Lung (tissue), 12 donors: ENCODE results near the gene NHERF2. TPM values are rescaled to one million over a fixed set of nuclear protein-coding genes. Genes with fewer than 3 reads are reported as not detected.

Source experiments
- ATAC-seq: fragments of 200-7000 bp; cut with Tn5 transposase; one replicate; pipeline ENCODE4 v1.9.1; 2020; ENCODE audit warnings: moderate number of reproducible peaks; ENCODE audit not compliant: insufficient read depth, low FRiP score
- DNase-seq, 3 donors: peaks; one replicate each; pipeline ENCODE4 v3.0.0-alpha.2; 2013 to 2017
- H3K27ac ChIP-seq, 2 donors: one replicate each; pipeline ENCODE4 v1.5.1; 2013; ENCODE audit warnings: mild to moderate bottlenecking in 2 of 2, moderate library complexity in 2 of 2, control low read depth in 1 of 2, inconsistent platforms in 1 of 2, low read depth in 1 of 2, low read length in 1 of 2
- H3K27me3 ChIP-seq, 3 donors: one replicate each; pipeline ENCODE4 v1.5.1; 2013; ENCODE audit warnings: low read length in 2 of 3; ENCODE audit not compliant: control insufficient read depth in 3 of 3, insufficient read depth in 3 of 3
- H3K36me3 ChIP-seq, 4 donors: one replicate each; pipeline ENCODE4 v1.5.1; 2013; ENCODE audit warnings: low read length in 4 of 4, mild to moderate bottlenecking in 1 of 4, moderate library complexity in 1 of 4; ENCODE audit not compliant: control insufficient read depth in 4 of 4, insufficient read depth in 4 of 4
- H3K4me1 ChIP-seq, 5 donors: one replicate each; pipeline ENCODE4 v1.5.1; 2013; ENCODE audit warnings: low read length in 5 of 5, mild to moderate bottlenecking in 2 of 5, moderate library complexity in 1 of 5; ENCODE audit not compliant: control insufficient read depth in 5 of 5, insufficient read depth in 5 of 5
- H3K4me3 ChIP-seq: one replicate; pipeline ENCODE4 v1.5.1; 2013; ENCODE audit warnings: mild to moderate bottlenecking, control low read depth, moderate library complexity
- H3K9ac ChIP-seq, 2 donors: one replicate each; pipeline ENCODE4 v1.5.1; 2013; ENCODE audit warnings: low read length in 2 of 2, control low read depth in 1 of 2; ENCODE audit not compliant: insufficient read depth in 1 of 2
- H3K9me3 ChIP-seq, 4 donors: one replicate each; pipeline ENCODE4 v1.5.1; 2013; ENCODE audit warnings: low read length in 3 of 4, mild to moderate bottlenecking in 1 of 4, moderate library complexity in 1 of 4; ENCODE audit not compliant: control insufficient read depth in 4 of 4, insufficient read depth in 3 of 4
- WGBS, 2 donors: extraction: QIAGEN DNeasy Blood & Tissue Kit; methylation state at CpG; one replicate each; pipeline ENCODE4 v1.1.7; 2013; 5-methylcytosine and 5-hydroxymethylcytosine counted together
- polyA plus RNA-seq, 2 donors: library from polyadenylated mRNA; stranded (reverse); fragments of 200-250 nt; gene quantifications; one replicate each; pipeline ENCODE4 v1.2.1, GENCODE V29; 2013
- total RNA-seq, 2 donors: library from RNA; depleted of rRNA in 1 of 2; stranded (reverse); fragments of >200 nt in 1 of 2; gene quantifications; one replicate each; pipeline ENCODE4 v1.2.1, GENCODE V29; 2014 to 2021
- TF ChIP-seq, protein P1 (sequence below): IDR thresholded peaks from 2 replicates; pipeline ENCODE4 v1.5.1; 2012; ENCODE audit warnings: mild to moderate bottlenecking; ENCODE audit errors: control extremely low read depth, extremely low read depth
- donor health status: control.
- donor health status: control.
- donor health status: Bipolar disorder and iron deficiency.
- donor health status: healthy.
- donor health status: DM: yes; HTN: yes; CAD: no.

NHERF2 gene
- total and polyA plus RNA-seq, 4 donors, result 142 to 468 (median 245) TPM

DNA sequence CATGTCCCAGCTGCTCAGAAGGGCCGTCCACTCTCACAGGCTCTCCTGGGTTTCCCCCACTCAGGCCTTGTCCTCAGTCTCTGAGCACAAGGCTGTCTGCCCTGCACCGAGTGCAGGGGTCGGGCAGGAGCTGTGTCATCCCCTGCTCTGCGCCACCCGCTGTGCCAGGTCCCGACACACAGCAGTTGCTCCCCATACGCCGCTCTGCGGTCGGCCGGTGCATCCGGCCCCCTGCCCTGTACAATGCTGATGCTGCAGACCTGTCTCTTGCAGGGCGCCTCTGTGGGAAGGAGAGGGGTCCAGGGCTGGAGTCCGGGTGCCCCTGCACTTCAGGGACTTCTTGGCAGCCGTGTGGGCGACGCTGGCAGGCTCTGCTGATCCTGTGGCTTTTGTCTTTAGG lies 27.2 kb downstream of the NHERF2 start:
- Histone ChIP-seq H3K9me3 (no peaks in the 10 kb centered on the region), H3K36me3 (peaks cover 0 to 58% (median 23%) of the 10 kb centered on the region in 4 donors), H3K27ac (no peak overlapping the region), H3K4me1 (peaks cover 0 to 2% (median 0%) of the 10 kb centered on the region in 5 donors), H3K4me3 (no peak overlapping the region), H3K27me3 (no peaks in the 10 kb centered on the region), H3K9ac (no peak overlapping the region)
- WGBS, 2 donors, result 95 to 97% methylated on average over 17 of the region's 17 CpGs
- no peak for DNase-seq
- TF ChIP-seq, protein P1, sequence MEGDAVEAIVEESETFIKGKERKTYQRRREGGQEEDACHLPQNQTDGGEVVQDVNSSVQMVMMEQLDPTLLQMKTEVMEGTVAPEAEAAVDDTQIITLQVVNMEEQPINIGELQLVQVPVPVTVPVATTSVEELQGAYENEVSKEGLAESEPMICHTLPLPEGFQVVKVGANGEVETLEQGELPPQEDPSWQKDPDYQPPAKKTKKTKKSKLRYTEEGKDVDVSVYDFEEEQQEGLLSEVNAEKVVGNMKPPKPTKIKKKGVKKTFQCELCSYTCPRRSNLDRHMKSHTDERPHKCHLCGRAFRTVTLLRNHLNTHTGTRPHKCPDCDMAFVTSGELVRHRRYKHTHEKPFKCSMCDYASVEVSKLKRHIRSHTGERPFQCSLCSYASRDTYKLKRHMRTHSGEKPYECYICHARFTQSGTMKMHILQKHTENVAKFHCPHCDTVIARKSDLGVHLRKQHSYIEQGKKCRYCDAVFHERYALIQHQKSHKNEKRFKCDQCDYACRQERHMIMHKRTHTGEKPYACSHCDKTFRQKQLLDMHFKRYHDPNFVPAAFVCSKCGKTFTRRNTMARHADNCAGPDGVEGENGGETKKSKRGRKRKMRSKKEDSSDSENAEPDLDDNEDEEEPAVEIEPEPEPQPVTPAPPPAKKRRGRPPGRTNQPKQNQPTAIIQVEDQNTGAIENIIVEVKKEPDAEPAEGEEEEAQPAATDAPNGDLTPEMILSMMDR, result no peak
- ATAC-seq, result no peak

DNA sequence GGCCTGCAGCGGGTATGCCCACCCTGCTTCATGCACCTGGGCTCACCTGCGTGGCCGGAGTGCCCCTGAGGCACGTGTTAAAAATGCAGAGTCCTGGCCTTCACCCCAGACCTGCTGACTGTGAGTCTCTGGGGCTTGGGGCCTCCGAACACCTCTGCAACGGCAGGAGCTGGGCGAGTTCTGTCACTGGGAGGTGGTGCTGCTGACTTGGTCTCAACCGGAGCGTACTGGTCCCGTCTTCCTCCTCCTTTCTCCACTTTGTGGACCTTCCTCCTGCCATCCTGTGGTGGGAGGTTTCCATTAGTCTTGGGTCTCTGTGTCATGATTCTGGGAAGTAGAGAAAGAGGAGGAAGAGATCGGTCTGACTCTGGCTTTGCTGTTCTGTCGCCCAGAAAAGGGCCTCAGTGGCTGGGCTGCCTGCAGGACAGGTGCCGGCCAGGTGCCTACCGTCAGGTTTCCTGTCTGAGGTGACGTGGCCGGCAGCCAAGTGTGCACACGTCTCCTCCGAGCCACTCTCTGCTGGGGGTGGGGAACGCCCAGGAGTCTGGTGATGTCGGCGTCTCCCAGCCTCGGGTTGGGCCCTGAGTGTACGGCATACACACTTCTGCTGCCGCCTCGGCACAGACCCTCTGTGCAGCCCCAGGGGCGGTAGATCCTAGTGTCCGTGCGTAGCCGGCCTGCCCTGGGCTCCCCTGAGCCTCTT lies 28.0 kb downstream of the NHERF2 start:
- Histone ChIP-seq H3K9me3 (no peaks in the 10 kb centered on the region), H3K27me3 (no peaks in the 10 kb centered on the region), H3K4me3 (no peak overlapping the region), H3K27ac (no peak overlapping the region), H3K9ac (no peak overlapping the region), H3K36me3 (peaks cover 0 to 58% (median 23%) of the 10 kb centered on the region in 4 donors), H3K4me1 (no peaks in the 10 kb centered on the region)
- WGBS, 2 donors, result 88 to 91% methylated on average over 29 of the region's 29 CpGs
- ATAC-seq, result no peak
- no peak for DNase-seq
- TF ChIP-seq, protein P1, result no peak

DNA sequence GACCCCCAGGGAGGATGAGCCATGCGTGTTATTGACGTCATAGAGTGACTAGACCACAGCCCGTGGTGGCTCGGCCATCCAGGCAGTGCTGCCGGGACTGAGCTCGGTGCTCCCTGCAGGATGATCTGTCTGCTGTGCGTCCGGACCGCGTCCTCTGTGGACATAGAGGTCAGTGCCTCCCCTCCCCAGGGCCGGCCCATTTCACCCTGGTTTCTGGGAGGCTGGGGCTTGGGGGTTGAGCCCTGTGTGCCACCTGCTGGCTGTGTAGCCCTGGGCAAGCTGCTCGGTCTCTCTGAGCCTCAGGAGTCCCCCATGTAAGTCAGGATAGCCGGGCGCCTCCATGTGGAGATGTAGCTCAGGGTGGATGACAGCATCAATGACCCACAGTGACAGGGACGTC lies 29.4 kb downstream of the NHERF2 start:
- Histone ChIP-seq H3K27me3 (no peaks in the 10 kb centered on the region), H3K9ac (no peak overlapping the region), H3K27ac (no peak overlapping the region), H3K36me3 (peaks cover 0 to 68% (median 31%) of the 10 kb centered on the region in 4 donors), H3K9me3 (no peaks in the 10 kb centered on the region), H3K4me1 (no peaks in the 10 kb centered on the region), H3K4me3 (no peak overlapping the region)
- TF ChIP-seq, protein P1, result peak; percentile 13
- ATAC-seq, result peak; percentile 12
- WGBS, 2 donors, result 58 to 72% methylated on average over 15 of the region's 15 CpGs
- DNase-seq, result no peak
